ENCODE results near the gene FAM171A1.
"Not testable (repeated sequence)": the region's sequence is repeated elsewhere in the genome, so short reads cannot be mapped to it uniquely, and the experiment has no call there.

FAM171A1 gene

GRCh38 chr10:15236340-15236739 lies 134.7 kb downstream of the FAM171A1 start:
- no peak for DNase-seq

GRCh38 chr10:15232279-15232678 lies 138.8 kb downstream of the FAM171A1 start:
- no peak for DNase-seq

GRCh38 chr10:15231426-15231825 lies 139.7 kb downstream of the FAM171A1 start:
- DNase-seq = no peak

GRCh38 chr10:15230257-15230656 lies 140.8 kb downstream of the FAM171A1 start:
- no peak for DNase-seq

GRCh38 chr10:15229268-15229667 lies 141.8 kb downstream of the FAM171A1 start:
- DNase-seq = no peak

- DNase-seq = no peak
These were observed 142.7 kb downstream of the FAM171A1 start for GRCh38 chr10:15228426-15228825.

GRCh38 chr10:15227611-15228372 lies 143.3 kb downstream of the FAM171A1 start:
- no peak for DNase-seq

- no peak for DNase-seq
These were observed 145.6 kb downstream of the FAM171A1 start for GRCh38 chr10:15225511-15225910.

- no peak for DNase-seq
These were observed 146.1 kb downstream of the FAM171A1 start for GRCh38 chr10:15224948-15225347.

- no peak for DNase-seq
These were observed 147.9 kb downstream of the FAM171A1 start for GRCh38 chr10:15223174-15223573.

- DNase-seq = no peak
These were observed 148.6 kb downstream of the FAM171A1 start for GRCh38 chr10:15222511-15222910.

- no peak for DNase-seq
These were observed 150.6 kb downstream of the FAM171A1 start for GRCh38 chr10:15220445-15220844.

- DNase-seq = no peak
These were observed 154.4 kb downstream of the FAM171A1 start for GRCh38 chr10:15216700-15217099.

GRCh38 chr10:15214237-15214636 lies 156.9 kb downstream of the FAM171A1 start:
- DNase-seq = no peak

- no peak for DNase-seq
These were observed 157.6 kb downstream of the FAM171A1 start for GRCh38 chr10:15213461-15213861.

- DNase-seq = no peak
These were observed 159.6 kb downstream of the FAM171A1 start for GRCh38 chr10:15211464-15211979.

GRCh38 chr10:15210521-15210920 lies 160.6 kb downstream of the FAM171A1 start:
- DNase-seq = no peak

- peak; percentile 80 for DNase-seq
These were observed 161.1 kb downstream of the FAM171A1 start for GRCh38 chr10:15209827-15210509.

GRCh38 chr10:15208221-15208620 lies 162.9 kb downstream of the FAM171A1 start:
- DNase-seq = no peak

- DNase-seq = not testable (repeated sequence)
These were observed 163.7 kb downstream of the FAM171A1 start for GRCh38 chr10:15207410-15207809.

GRCh38 chr10:15202639-15203038 lies 168.4 kb downstream of the FAM171A1 start:
- DNase-seq = no peak

- DNase-seq = not testable (repeated sequence)
These were observed 168.8 kb downstream of the FAM171A1 start for GRCh38 chr10:15202301-15202621.

GRCh38 chr10:15201589-15202300 lies 169.3 kb downstream of the FAM171A1 start:
- no peak for DNase-seq

GRCh38 chr10:15200626-15201025 lies 170.5 kb downstream of the FAM171A1 start:
- DNase-seq = no peak
